ENCODE data around the gene GCNA.

DNA sequence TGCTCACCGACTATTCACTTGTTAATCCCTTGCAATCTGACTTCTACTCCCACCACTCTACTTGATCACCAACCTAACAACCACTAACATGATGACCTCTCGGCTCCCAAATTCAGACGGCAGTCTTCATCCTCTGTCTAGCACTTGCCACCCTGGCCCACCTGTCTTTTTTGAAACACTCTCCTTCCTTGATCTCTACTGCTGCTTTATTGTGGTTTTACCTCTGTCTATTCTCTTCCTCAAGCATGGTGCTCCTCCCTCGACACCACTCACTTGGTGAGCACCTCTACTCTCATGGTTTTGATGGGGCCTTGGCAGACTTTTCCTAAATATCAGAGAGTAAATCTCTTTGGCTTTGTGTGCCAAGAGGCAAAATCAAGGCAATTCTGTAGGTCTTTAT, 61.8 kb downstream of the GCNA start:
- TF ChIP-seq, protein P1, sequence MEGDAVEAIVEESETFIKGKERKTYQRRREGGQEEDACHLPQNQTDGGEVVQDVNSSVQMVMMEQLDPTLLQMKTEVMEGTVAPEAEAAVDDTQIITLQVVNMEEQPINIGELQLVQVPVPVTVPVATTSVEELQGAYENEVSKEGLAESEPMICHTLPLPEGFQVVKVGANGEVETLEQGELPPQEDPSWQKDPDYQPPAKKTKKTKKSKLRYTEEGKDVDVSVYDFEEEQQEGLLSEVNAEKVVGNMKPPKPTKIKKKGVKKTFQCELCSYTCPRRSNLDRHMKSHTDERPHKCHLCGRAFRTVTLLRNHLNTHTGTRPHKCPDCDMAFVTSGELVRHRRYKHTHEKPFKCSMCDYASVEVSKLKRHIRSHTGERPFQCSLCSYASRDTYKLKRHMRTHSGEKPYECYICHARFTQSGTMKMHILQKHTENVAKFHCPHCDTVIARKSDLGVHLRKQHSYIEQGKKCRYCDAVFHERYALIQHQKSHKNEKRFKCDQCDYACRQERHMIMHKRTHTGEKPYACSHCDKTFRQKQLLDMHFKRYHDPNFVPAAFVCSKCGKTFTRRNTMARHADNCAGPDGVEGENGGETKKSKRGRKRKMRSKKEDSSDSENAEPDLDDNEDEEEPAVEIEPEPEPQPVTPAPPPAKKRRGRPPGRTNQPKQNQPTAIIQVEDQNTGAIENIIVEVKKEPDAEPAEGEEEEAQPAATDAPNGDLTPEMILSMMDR (IDR thresholded peaks at IDR 0.05): no peak
- TF ChIP-seq POLR2A (IDR thresholded peaks at IDR 0.05): no peak
